Keratinocyte (primary cell): ENCODE data around the gene PRRC2C. TPM values are rescaled to one million over a fixed set of nuclear protein-coding genes. Genes with fewer than 3 reads are reported as not detected.

ENCODE experiments used
- DNase-seq: peaks from one replicate; pipeline ENCODE4 v3.0.0-alpha.2; 2011; ENCODE audit warnings: low read depth, missing footprints, low spot score
- FAIRE-seq: peaks from 2 replicates; lab custom pipeline; 2011; peaks lifted over from hg19 to GRCh38; lab: Jason Lieb, UNC
- H2AFZ ChIP-seq: 2 replicates; pipeline ENCODE4 v1.6.0; 2012; ENCODE audit warnings: low read length, control low read depth, inconsistent platforms; ENCODE audit not compliant: control insufficient read depth
- H3K27ac ChIP-seq: 2 replicates; pipeline ENCODE4 v1.5.1; 2011; ENCODE audit warnings: low read length; ENCODE audit not compliant: control insufficient read depth, insufficient read depth
- H3K27me3 ChIP-seq: 3 replicates; pipeline ENCODE4 v1.6.0; 2011; ENCODE audit warnings: low read length; ENCODE audit not compliant: control insufficient read depth, insufficient read depth; ENCODE audit errors: extremely low read depth
- H3K36me3 ChIP-seq, 2 experiments: 2 replicates in 1 of 2; 3 replicates in 1 of 2; pipeline ENCODE4 v1.5.1; 2011; ENCODE audit warnings: low read length in 2 of 2, mild to moderate bottlenecking in 1 of 2; ENCODE audit not compliant: control insufficient read depth in 2 of 2, insufficient read depth in 2 of 2; ENCODE audit errors: extremely low read depth in 1 of 2
- H3K4me1 ChIP-seq: 3 replicates; pipeline ENCODE4 v1.5.1; 2011; ENCODE audit warnings: low read length; ENCODE audit not compliant: control insufficient read depth, insufficient read depth; ENCODE audit errors: extremely low read depth
- H3K4me2 ChIP-seq: 3 replicates; pipeline ENCODE4 v1.6.0; 2011; ENCODE audit warnings: low read depth, low read length; ENCODE audit not compliant: control insufficient read depth, insufficient read depth; ENCODE audit errors: extremely low read depth
- H3K4me3 ChIP-seq, 3 experiments: fragments of 200-600 bp in 1 of 3; sonication (generic) in 1 of 3; 2 replicates in 2 of 3; 3 replicates in 1 of 3; pipeline ENCODE4 v1.5.1; 2011 to 2016; ENCODE audit warnings: low read length in 3 of 3, mild to moderate bottlenecking in 3 of 3, control low read depth in 2 of 3, inconsistent platforms in 1 of 3, low read depth in 1 of 3, mixed read lengths in 1 of 3, mixed run types in 1 of 3, moderate library complexity in 1 of 3; ENCODE audit not compliant: control insufficient read depth in 2 of 3, insufficient read depth in 2 of 3; ENCODE audit errors: extremely low read depth in 1 of 3
- H3K79me2 ChIP-seq: 2 replicates; pipeline ENCODE4 v1.6.0; 2012; ENCODE audit warnings: low read length; ENCODE audit not compliant: control insufficient read depth, insufficient read depth
- H3K9ac ChIP-seq: 3 replicates; pipeline ENCODE4 v1.6.0; 2011; ENCODE audit warnings: low read length; ENCODE audit not compliant: control insufficient read depth, insufficient read depth; ENCODE audit errors: extremely low read depth
- H3K9me1 ChIP-seq: 3 replicates; pipeline ENCODE4 v1.6.0; 2011; ENCODE audit warnings: low read length; ENCODE audit not compliant: control insufficient read depth, insufficient read depth; ENCODE audit errors: extremely low read depth
- H3K9me3 ChIP-seq: 2 replicates; pipeline ENCODE4 v1.5.1; 2012; ENCODE audit warnings: low read depth, low read length; ENCODE audit not compliant: control insufficient read depth
- H4K20me1 ChIP-seq: 3 replicates; pipeline ENCODE4 v1.6.0; 2011; ENCODE audit warnings: low read length; ENCODE audit not compliant: control insufficient read depth, insufficient read depth; ENCODE audit errors: extremely low read depth
- EZH2 ChIP-seq: IDR thresholded peaks from one replicate; pipeline ENCODE4 v1.6.1; 2012; ENCODE audit warnings: inconsistent platforms, mild to moderate bottlenecking, low read length, moderate library complexity
- dilution Hi-C: fragments of 300-500 bp; cut with MboI; formaldehyde crosslinking; loops from one replicate; pipeline ENCODE4 v1.7.0; 2020; ENCODE audit warnings: low sequenced_read_pairs; ENCODE audit not compliant: extremely low pct_ligation_motif_present
- polyA plus RNA-seq, 5 experiments: library from polyadenylated mRNA; depleted of rRNA in 3 of 5; stranded (reverse) in 3 of 5; stranded (forward) in 1 of 5; unstranded in 1 of 5; fragments of >200 nt; gene quantifications; 1 replicate in 1 of 5; 2 replicates in 3 of 5; 3 replicates in 1 of 5; pipeline versions ENCODE4 v1.2.1 to v1.2.3, GENCODE V29; 2011 to 2012; ENCODE audit warnings: missing spikeins in 2 of 5, low read depth in 1 of 5, low replicate concordance in 1 of 5
- TF ChIP-seq, protein P1 (sequence below), 3 experiments: IDR thresholded peaks in 1 of 3; conservative IDR thresholded peaks in 1 of 3; optimal IDR thresholded peaks in 1 of 3; 2 replicates in 2 of 3; 3 replicates in 1 of 3; pipeline versions ENCODE3 to v1.5.1; 2011; ENCODE audit warnings: low read length in 3 of 3, mild to moderate bottlenecking in 3 of 3, moderate library complexity in 2 of 3, control low read depth in 1 of 3, inconsistent platforms in 1 of 3; ENCODE audit not compliant: insufficient read depth in 2 of 3; ENCODE audit errors: extremely low read depth in 1 of 3

PRRC2C gene
- polyA plus RNA-seq, 1 donor (not counting 4 experiments of a cell fraction or from before 2014, with no cell fraction given), result 88.6 TPM

DNA sequence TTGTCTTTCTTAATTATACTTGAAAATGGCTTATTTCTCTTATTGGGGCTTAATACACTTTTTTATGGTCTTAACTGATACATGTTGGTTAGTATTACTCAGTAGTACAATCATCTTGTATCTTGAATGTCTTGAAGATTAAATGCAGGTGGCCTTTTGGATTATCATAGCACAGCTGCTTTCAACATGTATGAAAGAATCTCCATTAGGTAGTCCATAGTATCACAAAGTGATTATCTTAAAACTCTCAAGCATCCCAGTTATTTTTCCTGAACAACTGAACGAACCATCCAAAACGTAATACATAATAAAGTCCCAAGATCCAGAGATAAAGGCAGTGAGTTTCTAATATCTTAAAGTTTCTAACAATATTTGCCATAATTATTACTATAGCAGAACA is 85.0 kb downstream of the PRRC2C start:
- H3K4me2 ChIP-seq, result no peak overlapping the region
- H4K20me1 ChIP-seq, result no peaks in the 10 kb centered on the region
- H3K27me3 ChIP-seq, result no peaks in the 10 kb centered on the region
- H3K9me1 ChIP-seq, result no peaks in the 10 kb centered on the region
- H3K79me2 ChIP-seq, result peaks cover 5% of the 10 kb centered on the region
- no peak overlapping the region for H3K27ac ChIP-seq
- TF ChIP-seq EZH2, result no peak
- TF ChIP-seq, protein P1, sequence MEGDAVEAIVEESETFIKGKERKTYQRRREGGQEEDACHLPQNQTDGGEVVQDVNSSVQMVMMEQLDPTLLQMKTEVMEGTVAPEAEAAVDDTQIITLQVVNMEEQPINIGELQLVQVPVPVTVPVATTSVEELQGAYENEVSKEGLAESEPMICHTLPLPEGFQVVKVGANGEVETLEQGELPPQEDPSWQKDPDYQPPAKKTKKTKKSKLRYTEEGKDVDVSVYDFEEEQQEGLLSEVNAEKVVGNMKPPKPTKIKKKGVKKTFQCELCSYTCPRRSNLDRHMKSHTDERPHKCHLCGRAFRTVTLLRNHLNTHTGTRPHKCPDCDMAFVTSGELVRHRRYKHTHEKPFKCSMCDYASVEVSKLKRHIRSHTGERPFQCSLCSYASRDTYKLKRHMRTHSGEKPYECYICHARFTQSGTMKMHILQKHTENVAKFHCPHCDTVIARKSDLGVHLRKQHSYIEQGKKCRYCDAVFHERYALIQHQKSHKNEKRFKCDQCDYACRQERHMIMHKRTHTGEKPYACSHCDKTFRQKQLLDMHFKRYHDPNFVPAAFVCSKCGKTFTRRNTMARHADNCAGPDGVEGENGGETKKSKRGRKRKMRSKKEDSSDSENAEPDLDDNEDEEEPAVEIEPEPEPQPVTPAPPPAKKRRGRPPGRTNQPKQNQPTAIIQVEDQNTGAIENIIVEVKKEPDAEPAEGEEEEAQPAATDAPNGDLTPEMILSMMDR (optimal IDR thresholded peaks at IDR 0.05 in 1 of 3, IDR thresholded peaks at IDR 0.05 in 1 of 3, conservative IDR thresholded peaks at IDR 0.05 in 1 of 3; ENCODE audit: extremely low read depth in 1 of 3, insufficient read depth in 2 of 3, low read length in 3 of 3), result no peak
- DNase-seq (no peak), FAIRE-seq (no peak)
- H3K9ac ChIP-seq, result no peak overlapping the region
- H3K9me3 ChIP-seq, result no peaks in the 10 kb centered on the region
- dilution Hi-C loops, result no loop called here
- no peak overlapping the region for H3K4me3 ChIP-seq
- H3K36me3 ChIP-seq, result peaks cover 18 to 37% of the 10 kb centered on the region in 2 experiments
- no peaks in the 10 kb centered on the region for H3K4me1 ChIP-seq
- H2AFZ ChIP-seq, result no peak overlapping the region

DNA sequence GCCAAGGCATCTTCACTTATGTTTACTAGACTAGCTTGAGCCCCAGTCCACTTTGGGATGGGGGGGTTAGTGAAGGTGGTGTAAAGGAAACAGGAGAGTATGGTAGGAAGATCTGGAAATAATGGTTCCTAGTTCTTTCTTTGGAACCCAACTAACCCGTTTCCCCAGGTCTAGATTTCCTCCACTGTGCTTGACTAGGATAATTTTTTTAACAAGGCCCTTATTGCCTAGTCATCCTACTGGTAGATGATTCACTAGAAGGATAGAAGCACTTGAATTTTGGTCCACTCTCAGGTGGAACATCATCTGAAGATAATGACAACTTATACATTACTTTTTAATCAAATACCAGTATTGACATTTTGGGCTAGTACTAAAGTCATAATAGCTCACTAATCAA is 90.8 kb downstream of the PRRC2C start:
- Histone ChIP-seq H3K4me3 (no peak overlapping the region), H3K9me1 (no peaks in the 10 kb centered on the region), H4K20me1 (no peaks in the 10 kb centered on the region), H3K4me2 (no peak overlapping the region), H3K27me3 (no peaks in the 10 kb centered on the region), H3K36me3 (peaks cover 27 to 28% of the 10 kb centered on the region in 2 experiments), H2AFZ (no peak overlapping the region), H3K9me3 (no peaks in the 10 kb centered on the region), H3K4me1 (no peaks in the 10 kb centered on the region), H3K27ac (no peak overlapping the region), H3K9ac (no peak overlapping the region), H3K79me2 (peaks cover 1% of the 10 kb centered on the region)
- no peak for DNase-seq
- dilution Hi-C loops, result no loop called here
- no peak for FAIRE-seq
- TF ChIP-seq, protein P1 (optimal IDR thresholded peaks at IDR 0.05 in 1 of 3, IDR thresholded peaks at IDR 0.05 in 1 of 3, conservative IDR thresholded peaks at IDR 0.05 in 1 of 3; ENCODE audit: extremely low read depth in 1 of 3, insufficient read depth in 2 of 3, low read length in 3 of 3), result no peak
- no peak for TF ChIP-seq EZH2
